RPMI8226 (cell line): ENCODE data around the gene TTR.

Source experiments
- DNase-seq: peaks from one replicate; pipeline ENCODE4 v3.0.0-alpha.2; 2015

TTR gene

DNA sequence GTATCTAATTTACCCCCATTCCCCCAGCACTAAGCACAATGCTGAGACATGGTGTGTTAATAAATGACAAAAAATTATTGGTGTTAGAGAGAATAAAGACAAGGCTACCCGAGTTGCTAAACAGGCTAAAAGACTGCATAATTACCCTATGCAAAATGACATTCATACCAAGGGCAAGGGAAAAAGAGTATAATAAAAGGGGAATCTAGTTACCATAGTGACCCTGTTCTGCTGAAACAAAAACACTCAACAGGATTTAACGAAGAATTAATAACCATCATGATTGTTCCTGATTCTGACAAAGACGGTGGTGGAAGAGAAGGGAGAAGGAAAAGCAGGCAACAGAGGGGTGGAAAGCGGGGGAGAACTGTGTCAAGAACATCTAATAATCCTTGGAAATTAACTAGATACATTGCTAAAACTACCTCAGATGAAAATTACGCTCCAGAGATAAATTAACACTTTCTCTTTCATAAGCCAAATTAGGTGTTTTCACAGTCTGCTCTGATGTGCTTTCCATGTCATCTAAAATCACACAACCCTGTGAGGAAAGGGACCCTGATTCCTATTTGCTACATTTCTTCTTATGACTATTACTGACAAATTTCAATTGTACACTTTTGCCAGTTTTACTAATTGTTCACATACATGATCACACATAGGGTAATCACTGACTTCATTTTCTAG, 25.5 kb downstream of the TTR start:
- no peak for DNase-seq

DNA sequence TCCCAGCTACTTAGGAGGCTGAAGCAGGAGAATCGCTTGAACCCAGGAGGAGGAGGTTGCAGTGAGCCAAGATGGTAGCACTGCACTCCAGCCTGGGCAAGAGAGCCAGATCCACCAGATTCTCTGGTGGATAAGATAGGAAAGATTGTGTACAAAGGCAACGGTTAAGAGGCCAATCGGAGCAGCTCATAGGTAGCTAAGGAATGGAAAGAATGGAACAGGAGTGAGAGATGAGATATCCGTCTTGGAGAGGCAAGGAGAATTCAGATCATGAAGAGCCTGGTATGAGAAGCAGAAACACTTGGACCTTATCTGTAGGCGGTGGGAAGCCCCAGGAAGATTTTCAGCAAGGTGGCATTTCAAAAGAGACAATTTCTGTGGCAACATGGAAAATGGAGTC, 27.1 kb downstream of the TTR start:
- DNase-seq = no peak

DNA sequence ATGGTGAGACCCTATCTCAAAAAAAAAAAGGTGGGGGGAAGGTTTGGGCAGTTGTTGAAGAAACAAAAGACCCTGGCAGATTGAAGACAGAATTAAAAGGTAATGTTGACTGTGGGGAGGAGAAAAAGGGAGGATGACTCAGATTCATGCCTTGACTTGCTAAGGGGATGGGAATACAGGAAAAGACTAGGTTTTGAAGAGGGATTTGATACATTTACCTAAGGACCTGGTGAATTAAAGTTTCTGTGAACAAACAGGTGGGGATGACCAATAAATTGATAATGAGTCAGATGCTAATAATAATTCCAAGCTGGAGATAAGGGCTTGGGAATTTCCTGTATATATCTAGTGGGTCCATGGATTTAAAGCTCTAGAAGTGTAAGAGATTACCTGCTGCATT, 27.6 kb downstream of the TTR start:
- DNase-seq = no peak

DNA sequence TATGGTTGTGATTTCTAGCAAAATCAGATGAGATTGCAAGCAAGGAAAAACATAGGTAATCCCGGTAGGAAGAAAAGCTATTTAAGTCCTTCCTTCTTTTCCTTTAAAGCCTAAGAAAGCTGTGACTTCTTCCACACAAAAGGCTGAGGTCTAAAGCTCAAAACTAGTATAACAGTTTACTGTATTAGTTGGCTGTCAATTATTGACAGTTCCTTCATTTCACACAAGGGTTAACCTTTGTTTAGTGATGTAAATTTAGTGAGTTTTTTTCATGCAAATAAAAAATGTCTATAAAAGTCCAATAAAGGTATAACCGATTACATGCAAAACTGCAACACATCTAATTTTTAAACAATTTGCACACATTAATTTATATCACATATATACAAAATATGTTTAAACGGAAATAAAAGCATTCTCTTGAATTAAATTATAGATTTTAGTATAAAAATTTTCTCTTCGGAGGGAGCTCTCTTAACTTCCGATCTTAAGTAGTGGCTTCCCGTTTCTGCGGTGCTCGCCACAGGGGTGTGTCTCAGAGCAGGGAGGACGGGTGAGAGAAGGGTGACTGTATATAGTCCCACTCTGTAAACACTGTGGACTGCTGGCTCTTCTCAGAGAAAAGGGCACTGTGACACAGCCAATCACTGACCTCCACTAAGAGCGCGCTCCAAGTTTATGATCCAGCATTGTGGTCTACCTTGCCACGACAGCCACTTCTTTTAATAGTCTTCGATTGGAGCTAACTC, 33.4 kb downstream of the TTR start:
- no peak for DNase-seq

DNA sequence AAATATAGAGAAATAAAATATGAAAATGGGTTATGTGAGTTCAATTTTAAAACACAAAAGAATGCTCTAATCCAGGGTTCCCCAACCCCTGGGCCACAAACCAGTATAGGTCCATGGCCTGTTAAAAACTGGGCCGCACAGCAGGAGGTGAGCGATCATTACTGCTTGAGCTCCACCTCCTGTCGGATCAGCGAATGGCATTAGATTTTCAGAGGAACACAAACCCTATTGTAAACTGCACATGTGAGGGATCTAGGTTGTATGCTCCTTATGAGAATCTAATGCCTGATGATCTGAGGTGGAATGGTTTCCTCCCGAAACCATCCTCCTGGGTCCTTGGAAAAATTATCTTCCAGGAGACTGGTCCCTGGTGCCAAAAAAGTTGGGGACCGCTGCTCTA, 34.7 kb downstream of the TTR start:
- DNase-seq = peak; percentile 34

DNA sequence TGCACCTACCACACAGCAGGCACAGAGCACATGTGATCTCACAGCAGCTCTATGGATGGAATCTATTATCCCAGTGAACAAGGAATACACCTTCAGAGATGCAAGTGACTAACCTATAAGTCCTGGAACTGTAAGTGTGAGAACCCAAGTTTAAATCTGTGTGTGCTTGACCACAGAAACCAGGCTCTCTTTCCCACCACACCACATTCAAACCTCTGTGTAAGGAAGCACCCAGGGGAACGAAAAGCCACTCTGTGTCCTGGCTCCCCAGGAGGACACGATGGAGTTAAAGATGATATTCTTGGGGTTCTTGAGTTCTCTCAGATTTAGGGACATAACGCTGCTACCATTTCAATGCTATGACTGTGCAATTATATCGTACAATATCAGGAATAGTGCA, 38.9 kb downstream of the TTR start:
- DNase-seq = no peak

DNA sequence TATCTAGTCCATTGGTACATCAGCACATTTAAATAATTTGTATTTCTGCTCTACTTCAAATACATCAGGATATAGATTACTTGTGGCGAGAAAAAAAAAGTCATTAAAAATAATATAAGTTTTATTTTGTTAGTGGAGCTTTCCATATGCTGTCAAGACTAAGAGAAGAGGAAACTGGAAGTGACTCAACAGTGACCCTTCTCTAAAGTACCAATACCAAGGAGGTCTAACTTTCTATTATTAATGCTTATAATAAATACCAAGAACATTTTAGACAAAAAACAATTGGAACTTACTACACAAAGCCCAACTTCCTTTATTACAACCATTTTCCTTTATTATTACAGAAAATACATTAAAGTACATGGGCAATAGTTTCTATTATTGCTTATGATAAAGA, 39.8 kb downstream of the TTR start:
- no peak for DNase-seq

DNA sequence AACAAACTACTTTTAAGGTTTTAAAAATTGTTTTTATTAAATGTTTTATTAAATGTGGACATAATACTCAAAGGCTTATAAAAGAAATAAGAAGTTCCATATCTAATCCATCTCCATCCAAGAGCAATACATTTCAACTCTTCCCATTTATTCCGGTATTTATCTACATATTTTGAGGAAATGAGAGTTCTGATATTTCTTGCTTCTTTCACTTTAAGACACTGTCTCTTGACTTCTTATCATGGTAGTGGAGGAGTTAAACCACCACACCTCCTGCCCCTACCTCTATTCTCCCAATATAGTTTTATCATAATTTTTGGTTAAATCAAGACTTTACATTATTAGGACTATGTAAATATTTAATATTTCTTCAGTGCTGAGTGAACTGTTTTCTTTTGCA, 40.7 kb downstream of the TTR start:
- no peak for DNase-seq

DNA sequence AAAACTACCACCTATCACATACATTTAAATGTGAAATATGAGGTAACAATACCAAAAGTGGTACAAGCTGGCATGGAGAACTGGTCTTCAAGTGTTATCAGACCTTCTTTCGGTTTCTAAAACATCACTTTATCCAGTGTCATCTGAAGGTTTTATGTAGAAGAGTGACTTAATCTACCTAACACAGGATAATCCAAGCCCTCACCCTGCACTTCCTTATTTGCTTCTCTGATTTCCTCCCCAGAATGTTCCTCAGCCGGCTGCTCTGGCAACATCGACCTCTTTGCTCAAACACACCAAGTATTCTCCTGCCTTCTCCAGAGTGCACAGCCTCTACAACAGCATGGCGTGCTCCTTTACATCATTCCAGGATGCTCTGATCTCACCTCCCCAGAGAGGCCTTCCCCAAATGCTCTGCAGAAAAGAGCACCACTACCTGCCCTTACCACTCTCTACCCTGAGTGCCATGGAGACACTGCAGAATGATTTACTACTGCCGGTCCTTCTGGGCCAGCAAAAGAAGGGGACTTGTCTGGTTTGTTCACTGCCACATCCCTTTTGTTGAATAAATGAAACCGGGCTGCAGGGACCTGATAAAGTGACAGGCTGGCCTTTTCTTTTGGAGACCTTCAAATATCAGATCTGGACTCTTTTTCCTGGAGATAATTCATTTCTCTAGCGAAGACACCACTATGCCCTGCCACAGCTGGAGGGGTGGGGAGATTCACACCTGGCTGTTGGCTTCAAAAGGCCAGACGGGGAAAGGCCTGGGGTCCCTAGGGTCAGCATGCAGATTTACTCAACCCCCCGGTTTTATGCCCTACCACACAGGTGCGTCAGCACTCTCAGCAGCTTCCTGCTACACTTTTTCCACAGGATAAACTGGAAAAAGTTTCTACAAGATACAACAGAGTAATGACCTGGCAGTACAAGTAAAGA, 42.0 kb downstream of the TTR start:
- DNase-seq = no peak

DNA sequence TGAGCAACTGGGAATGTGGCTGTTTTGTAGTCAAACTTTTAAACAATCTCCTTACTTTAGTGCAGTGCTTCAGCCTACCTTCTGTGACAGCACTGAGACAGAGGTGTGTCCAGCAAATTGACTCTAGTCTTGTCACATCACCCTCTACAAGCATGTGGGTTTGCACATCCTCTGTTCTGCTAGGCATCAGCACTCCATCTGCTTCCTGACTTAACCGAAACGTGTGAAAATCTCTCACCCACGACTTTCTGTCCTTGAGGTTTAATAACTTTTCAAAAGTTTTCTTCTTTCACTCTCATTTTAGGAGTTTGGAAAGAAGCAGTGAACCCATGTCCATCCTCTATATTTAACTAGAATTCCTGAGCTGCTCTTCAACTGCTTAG, 42.6 kb downstream of the TTR start:
- no peak for DNase-seq

DNA sequence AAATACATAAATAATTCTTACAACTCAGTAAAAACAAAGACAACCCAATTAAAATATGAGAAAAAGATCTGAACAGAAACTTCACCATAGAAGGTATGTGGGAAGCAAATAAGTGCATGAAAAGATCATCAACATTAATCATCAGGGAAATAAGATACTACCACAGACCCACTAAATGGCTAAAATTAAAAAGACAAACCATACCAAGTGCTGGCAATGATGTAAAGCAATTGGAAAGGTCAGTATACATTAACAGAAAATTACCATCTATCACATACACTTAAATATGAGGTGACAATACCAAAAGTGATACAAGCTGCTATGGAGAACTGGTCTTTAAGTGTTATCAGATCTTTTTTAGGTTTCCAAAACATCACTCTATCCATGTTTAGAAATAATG, 44.7 kb downstream of the TTR start:
- no peak for DNase-seq

DNA sequence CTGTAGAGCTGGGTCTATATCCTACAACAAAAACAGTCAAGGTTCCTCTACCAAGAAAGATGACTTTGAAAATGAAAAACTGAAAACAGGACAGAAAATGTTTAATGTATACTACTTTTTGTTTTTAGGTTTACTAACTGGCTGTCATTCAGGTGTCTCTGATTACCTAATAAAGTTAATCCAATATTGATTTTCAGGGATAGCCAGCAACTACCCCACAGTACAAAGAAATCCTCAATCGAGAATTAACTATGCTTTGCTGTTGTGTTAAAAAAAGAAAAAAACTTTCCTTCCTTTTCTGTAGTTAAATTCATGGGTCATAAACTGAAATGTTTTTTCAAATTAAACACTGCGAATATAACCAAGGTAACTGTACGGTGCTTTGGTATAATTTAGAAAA, 45.8 kb downstream of the TTR start:
- no peak for DNase-seq

DNA sequence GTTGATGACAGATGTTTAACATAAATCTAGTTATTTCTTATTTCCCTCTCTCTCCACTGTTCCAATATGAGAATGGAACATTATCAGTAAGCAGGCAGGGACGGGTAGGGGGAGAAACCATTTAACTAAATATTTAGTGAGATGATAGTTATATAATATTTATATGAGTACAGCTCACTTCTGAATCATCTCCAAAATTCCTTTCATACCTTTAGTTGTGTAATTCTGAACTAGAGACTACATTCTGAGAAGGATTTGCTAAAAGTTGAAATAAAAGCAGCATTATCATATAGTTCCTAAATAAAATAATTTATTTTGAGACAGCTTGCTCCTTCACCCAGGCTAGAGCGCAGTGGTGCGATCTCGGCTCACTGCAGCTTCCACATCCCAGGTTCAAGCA, 51.3 kb downstream of the TTR start:
- DNase-seq = no peak

DNA sequence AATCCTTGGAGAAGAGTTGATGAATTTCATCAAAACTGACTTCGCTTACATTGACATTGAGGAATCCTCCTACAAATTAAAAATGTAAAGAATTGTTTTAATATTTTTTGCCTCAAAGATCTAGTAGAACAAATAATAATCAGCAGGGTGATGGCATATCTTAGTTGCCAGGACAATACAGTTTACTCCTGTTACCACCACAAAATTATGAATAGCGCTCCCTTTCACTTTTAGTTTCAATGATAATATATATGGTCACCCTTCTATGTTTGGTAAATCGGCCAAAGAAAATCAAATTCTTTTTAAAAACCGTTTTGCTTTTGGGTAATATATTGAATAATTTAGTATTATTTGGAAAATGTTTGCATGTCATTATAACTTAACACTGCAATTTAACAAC, 53.7 kb downstream of the TTR start:
- no peak for DNase-seq

DNA sequence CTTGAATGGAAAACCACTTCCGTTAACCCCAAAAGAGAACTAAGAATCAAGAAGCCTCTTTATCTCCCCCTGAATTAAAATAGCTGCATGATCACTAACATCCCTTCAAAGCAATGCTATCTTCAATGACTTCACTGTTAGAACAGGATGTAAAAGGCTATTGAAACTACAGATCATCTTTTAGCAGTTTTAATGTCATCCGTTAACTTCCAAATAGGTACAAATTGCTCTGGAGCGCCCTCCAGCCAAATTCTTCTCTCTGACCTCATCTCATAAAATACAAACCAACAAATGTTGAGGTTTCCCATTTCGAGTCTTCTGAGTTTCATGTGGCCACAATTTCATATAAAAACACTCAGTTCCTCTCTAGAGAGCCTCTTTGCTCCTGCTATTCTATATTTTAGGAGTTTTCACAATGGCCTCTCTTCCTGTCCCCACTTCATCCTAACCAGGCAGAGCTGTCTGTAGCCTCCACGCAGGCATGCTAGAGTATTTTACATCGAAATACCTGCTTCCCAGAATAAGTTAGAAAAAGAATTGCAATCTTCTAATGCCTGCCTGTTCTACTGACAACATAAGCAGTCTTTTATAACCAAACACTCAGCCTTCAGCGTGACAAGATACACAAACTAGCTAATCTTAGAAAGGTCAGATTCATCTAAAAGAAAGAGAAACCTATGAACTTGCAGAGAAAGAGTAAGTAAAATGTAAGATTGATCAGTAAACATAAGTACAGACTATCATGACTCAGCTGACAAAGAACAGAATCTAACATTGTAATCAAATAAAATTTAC, 54.9 kb downstream of the TTR start:
- DNase-seq = no peak

DNA sequence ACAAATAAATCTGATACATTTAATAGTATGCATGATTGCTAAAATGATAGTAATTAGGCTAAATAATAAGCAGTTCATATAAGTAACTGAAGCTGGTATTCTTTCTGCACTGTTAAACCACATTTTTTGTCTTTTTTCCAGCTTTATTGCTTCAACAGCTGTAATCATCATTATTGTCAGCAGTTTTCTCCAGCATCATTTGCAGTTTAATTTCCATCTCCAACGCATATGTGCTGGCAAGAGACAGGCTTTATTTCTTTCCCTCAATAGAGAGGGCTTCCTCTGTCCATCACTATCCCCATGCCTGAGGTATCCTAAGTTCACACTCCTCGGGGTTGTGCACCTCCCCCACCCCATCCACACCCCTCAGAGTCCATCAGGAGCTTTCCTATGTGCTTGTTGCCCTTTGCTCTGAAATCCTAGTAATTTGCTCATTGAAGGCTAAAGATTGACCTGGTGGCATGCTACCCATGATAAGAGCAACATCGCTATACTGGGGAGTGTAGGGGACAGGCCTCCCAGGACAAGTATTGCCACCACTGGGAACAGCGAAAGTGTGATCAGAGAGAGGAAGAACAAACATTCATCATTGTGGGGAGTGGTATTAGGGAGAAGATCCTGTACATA, 55.6 kb downstream of the TTR start:
- DNase-seq = no peak
